IMR-90 (cell line): Measurements from ENCODE around the gene TRIO. TPM values are rescaled to one million over a fixed set of nuclear protein-coding genes. Genes with fewer than 3 reads are reported as not detected.

Experiments used
- ATAC-seq: fragments of 200-7000 bp; cut with Tn5 transposase; 2 replicates; pipeline ENCODE4 v1.9.1; 2020; ENCODE audit warnings: low read depth, mild to moderate bottlenecking, moderate library complexity
- BruUV-seq: library from RNA; stranded (reverse); fragments of 400-500 nt; replicated peaks from 2 replicates; lab custom pipeline; 2021; lab: Mats Ljungman, UMichigan
- CTCF ChIA-PET: fragments of 300-600 bp; formaldehyde crosslinking; extraction: SDS; loops from one replicate; lab custom pipeline; 2021; ENCODE audit warnings: antibody characterized with exemption; lab: Yijun Ruan, JAX
- POLR2A ChIA-PET: fragments of 300-600 bp; sonication (Branson Sonifier 250); formaldehyde crosslinking; loops from one replicate; lab custom pipeline; 2022; ENCODE audit warnings: antibody characterized with exemption; ENCODE audit not compliant: unreplicated experiment; lab: Charles Lee
- DNase-seq: peaks from one replicate; pipeline ENCODE4 v3.0.0; 2013
- H2AFZ ChIP-seq: replicated peaks from 2 replicates; pipeline ENCODE3; 2013; ENCODE audit warnings: low read length, mild to moderate bottlenecking; ENCODE audit not compliant: poor library complexity
- H2AK5ac ChIP-seq: 2 replicates; pipeline ENCODE4 v1.6.1; 2013; ENCODE audit warnings: low read depth, low read length, inconsistent platforms
- H2AK9ac ChIP-seq: replicated peaks from 2 replicates; pipeline ENCODE3; 2013; ENCODE audit warnings: mild to moderate bottlenecking, low read depth, low read length, moderate library complexity; ENCODE audit not compliant: poor library complexity
- H2BK120ac ChIP-seq: 2 replicates; pipeline ENCODE4 v1.6.1; 2013; ENCODE audit warnings: low read depth, low read length, inconsistent platforms
- H2BK15ac ChIP-seq: 3 replicates; pipeline ENCODE4 v1.6.1; 2013; ENCODE audit warnings: low read depth, low read length, inconsistent platforms
- H2BK20ac ChIP-seq: 2 replicates; pipeline ENCODE4 v1.6.1; 2013; ENCODE audit warnings: low read depth, mild to moderate bottlenecking, inconsistent platforms, low read length, moderate library complexity
- H2BK5ac ChIP-seq: 2 replicates; pipeline ENCODE4 v1.6.1; 2013; ENCODE audit warnings: mild to moderate bottlenecking, low read depth, low read length, inconsistent platforms; ENCODE audit not compliant: poor library complexity, severe bottlenecking
- H3K14ac ChIP-seq: replicated peaks from 2 replicates; pipeline ENCODE4 v1.6.1; 2013; ENCODE audit warnings: low read depth, low read length, inconsistent platforms
- H3K18ac ChIP-seq: 2 replicates; pipeline ENCODE4 v1.6.1; 2013; ENCODE audit warnings: low read depth, low read length, control low read depth
- H3K23ac ChIP-seq: 2 replicates; pipeline ENCODE4 v1.6.1; 2013; ENCODE audit warnings: low read depth, low read length, inconsistent platforms
- H3K27ac ChIP-seq: 2 replicates; pipeline ENCODE4 v1.5.1; 2013; ENCODE audit warnings: mild to moderate bottlenecking, control low read depth, low read length; ENCODE audit not compliant: insufficient read depth
- H3K27me3 ChIP-seq: 2 replicates; pipeline ENCODE4 v1.6.1; 2013; ENCODE audit warnings: low read length; ENCODE audit not compliant: control insufficient read depth, insufficient read depth
- H3K36me3 ChIP-seq: 2 replicates; pipeline ENCODE4 v1.6.1; 2013; ENCODE audit warnings: low read length, mixed read lengths; ENCODE audit not compliant: control insufficient read depth, insufficient read depth
- H3K4ac ChIP-seq: 2 replicates; pipeline ENCODE4 v1.6.1; 2013; ENCODE audit warnings: low read depth, low read length, inconsistent platforms
- H3K4me1 ChIP-seq: 2 replicates; pipeline ENCODE4 v1.6.1; 2013; ENCODE audit warnings: low read length, mixed read lengths; ENCODE audit not compliant: control insufficient read depth, insufficient read depth
- H3K4me2 ChIP-seq: 2 replicates; pipeline ENCODE4 v1.6.1; 2013; ENCODE audit warnings: low read depth, mild to moderate bottlenecking, control low read depth, low read length, moderate library complexity
- H3K4me3 ChIP-seq: 2 replicates; pipeline ENCODE4 v1.5.1; 2013; ENCODE audit warnings: low read depth, mild to moderate bottlenecking, control low read depth, low read length, moderate library complexity; ENCODE audit not compliant: insufficient read depth
- H3K56ac ChIP-seq: 2 replicates; pipeline ENCODE4 v1.6.1; 2013; ENCODE audit warnings: low read length, inconsistent platforms; ENCODE audit not compliant: insufficient read depth; ENCODE audit errors: extremely low read depth
- H3K79me1 ChIP-seq, 2 experiments: 2 replicates each; pipeline ENCODE4 v1.6.1; 2013; ENCODE audit warnings: low read length in 2 of 2, inconsistent platforms in 1 of 2, low read depth in 1 of 2
- H3K9ac ChIP-seq: 2 replicates; pipeline ENCODE4 v1.6.1; 2013; ENCODE audit warnings: low read depth, low read length, control low read depth
- H3K9me1 ChIP-seq: 2 replicates; pipeline ENCODE4 v1.6.1; 2013; ENCODE audit warnings: low read length, inconsistent platforms; ENCODE audit not compliant: insufficient read depth
- H3K9me3 ChIP-seq: 2 replicates; pipeline ENCODE4 v1.6.1; 2013; ENCODE audit warnings: low read length; ENCODE audit not compliant: control insufficient read depth, insufficient read depth
- H4K20me1 ChIP-seq: 2 replicates; pipeline ENCODE4 v1.6.1; 2013; ENCODE audit warnings: low read length, inconsistent platforms; ENCODE audit not compliant: insufficient read depth
- H4K5ac ChIP-seq: 2 replicates; pipeline ENCODE4 v1.6.1; 2013; ENCODE audit warnings: mild to moderate bottlenecking, low read depth, low read length, control low read depth
- H4K8ac ChIP-seq, 2 experiments: 2 replicates each; pipeline ENCODE4 v1.6.1; 2013; ENCODE audit warnings: low read depth in 2 of 2, low read length in 2 of 2, control low read depth in 1 of 2, inconsistent platforms in 1 of 2
- H4K91ac ChIP-seq: 2 replicates; pipeline ENCODE4 v1.6.1; 2013; ENCODE audit warnings: low read depth, low read length, inconsistent platforms; ENCODE audit not compliant: insufficient read depth
- MAFK ChIP-seq: IDR thresholded peaks from 2 replicates; pipeline ENCODE4 v1.6.1; 2012; ENCODE audit warnings: low read depth, low read length, improper control_type of control experiment
- RCOR1 ChIP-seq: IDR thresholded peaks from 2 replicates; pipeline ENCODE4 v1.6.1; 2012; ENCODE audit warnings: mild to moderate bottlenecking, low read length, improper control_type of control experiment; ENCODE audit not compliant: insufficient replicate concordance
- WGBS, 2 experiments: methylation state at CpG; one replicate each; pipeline versions ENCODE4 v1.1.5 to v1.1.7; 2013; ENCODE audit warnings: missing lambda C conversion rate in 2 of 2; ENCODE audit not compliant: insufficient read length in 1 of 2; ENCODE audit errors: extremely low coverage in 2 of 2; 5-methylcytosine and 5-hydroxymethylcytosine counted together
- dilution Hi-C: fragments of 300-500 bp; cut with HindIII; formaldehyde crosslinking; loops from one replicate; pipeline ENCODE4 v1.14.3; 2018; ENCODE audit warnings: low sequenced_read_pairs; ENCODE audit not compliant: unreplicated experiment
- in situ Hi-C: fragments of 300-500 bp; cut with MboI; formaldehyde crosslinking; loops from 3 replicates; pipeline ENCODE4 v1.14.3; 2019; ENCODE audit warnings: low sequenced_read_pairs, inconsistent platforms, mixed read lengths
- intact Hi-C: fragments of 100-400 bp; cut with micrococcal nuclease; formaldehyde crosslinking; loops from 2 replicates; pipeline ENCODE4 v1.10.0; 2022
- polyA plus RNA-seq, 3 experiments: library from polyadenylated mRNA; depleted of rRNA; stranded (reverse); fragments of >200 nt; gene quantifications; 2 replicates each; pipeline ENCODE4 v1.2.3, GENCODE V29; 2012; ENCODE audit warnings: low replicate concordance in 1 of 3
- total RNA-seq: library from RNA; depleted of rRNA; stranded (reverse); fragments of >200 nt; gene quantifications from 2 replicates; pipeline ENCODE4 v1.2.3, GENCODE V29; 2012

The TRIO gene
- total and polyA plus RNA-seq, 2 of the 4 experiments (the other 2 are of a cell fraction): 206 to 522 TPM

DNA sequence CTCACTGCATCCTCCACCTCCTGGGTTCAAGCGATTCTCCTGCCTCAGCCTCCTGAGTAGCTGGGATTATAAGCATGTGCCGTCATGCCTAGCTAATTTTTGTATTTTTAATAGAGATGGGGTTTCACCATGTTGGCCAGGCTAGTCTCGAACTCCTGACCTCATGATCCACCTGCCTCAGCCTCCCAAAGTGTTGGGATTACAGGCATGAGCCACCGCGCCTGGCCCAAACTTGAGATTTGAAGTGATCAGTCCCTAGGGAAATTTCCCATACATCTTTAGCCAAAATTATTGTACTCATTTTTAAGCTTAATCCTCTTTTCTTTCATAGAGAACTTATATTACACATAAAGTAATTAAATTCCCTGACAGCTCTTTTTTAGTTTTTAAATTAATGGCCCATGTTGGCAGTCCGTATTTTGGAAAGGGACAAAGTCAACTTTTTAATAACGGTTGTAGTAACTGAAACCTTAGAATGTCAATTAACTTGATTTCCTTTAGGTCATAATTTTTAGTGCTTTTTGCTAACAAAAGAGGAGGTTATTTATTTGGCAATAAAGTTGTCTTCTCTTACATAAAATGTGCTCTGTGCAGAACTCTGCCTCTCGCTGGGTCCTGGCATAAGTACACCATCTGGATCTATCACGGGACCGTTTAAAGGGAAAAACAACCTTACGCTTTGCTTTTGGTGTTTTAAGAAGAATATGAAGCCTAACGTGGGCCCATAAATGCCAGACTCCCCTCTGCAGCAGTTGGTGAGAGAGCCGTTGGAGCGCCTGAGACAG lies 296.1 kb downstream of the TRIO start:
- ATAC-seq (no peak), DNase-seq (no peak)
- WGBS, 2 experiments: 47% methylated on average over 4 of the region's 14 CpGs; no CpG with 5 or more reads in 1 of the 2 experiments
- Histone ChIP-seq H3K27me3 (no peaks in the 10 kb centered on the region), H3K9me1 (peaks cover 41% of the 10 kb centered on the region), H3K4me1 (peaks cover 40% of the 10 kb centered on the region), H4K91ac (no peak overlapping the region), H2AK9ac (no peak overlapping the region), H2BK20ac (no peak overlapping the region), H3K9ac (peak overlapping the region; percentile 24; the same call in 1 of the 2 replicates), H2AFZ (no peak overlapping the region), H3K14ac (peak overlapping the region; percentile 62), H3K79me1 (peaks cover 37 to 84% of the 10 kb centered on the region in 2 experiments), H3K4me2 (peak overlapping the region; percentile 71), H4K20me1 (peaks cover 94% of the 10 kb centered on the region), H3K9me3 (no peaks in the 10 kb centered on the region), H3K23ac (0 out of 2 replicates have a peak overlapping the region, but pooled peaks have one; percentile 41), H3K18ac (no peak overlapping the region; the same call in 1 of the 2 replicates), H3K4me3 (no peak overlapping the region), H3K27ac (peak overlapping the region; percentile 53), H2BK120ac (no peak overlapping the region), H3K36me3 (peaks cover 43% of the 10 kb centered on the region), H2AK5ac (no peak overlapping the region), H3K56ac (0 out of 2 replicates have a peak overlapping the region, but pooled peaks have one; percentile 45), H2BK15ac (no peak overlapping the region), H3K4ac (peak overlapping the region; percentile 24; the same call in 1 of the 2 replicates), H4K5ac (0 out of 2 replicates have a peak overlapping the region, but pooled peaks have one; percentile 35), H2BK5ac (peak overlapping the region; percentile 43), H4K8ac (0 out of 4 replicates have a peak overlapping the region, but pooled peaks of 1 of the 2 experiments have one; percentile 1)
- dilution Hi-C loops (no loop called here), intact Hi-C loops (no loop called here), in situ Hi-C loops (no loop called here)
- TF ChIP-seq RCOR1 (no peak), MAFK (no peak)
- ChIA-PET CTCF (no interaction called here), POLR2A (no interaction called here)
- no TSS peak for BruUV-seq
